A549 treated with GW870086 at 1 μM for 4 hours (cell line): ENCODE results near the gene NUP98. TPM values are rescaled to one million over a fixed set of nuclear protein-coding genes. Genes with fewer than 3 reads are reported as not detected.

Experiments used
- total RNA-seq: library from RNA; stranded (reverse); fragments of 200-300 nt; extraction: Qiagen RNA extraction; gene quantifications from 5 replicates; pipeline ENCODE4 v1.2.3, GENCODE V29; 2022; ENCODE audit warnings: low read depth

The NUP98 gene
- 54.8 to 69.0 TPM (median 67.2 TPM) in 5 replicates for total RNA-seq

GRCh38 chr11:3797329-3798090, at the start of gene NUP98:
NUP98 (minus strand) TSS chr11:3797554; CDS start chr11:3782117, 15,437 bp downstream.

DNA sequence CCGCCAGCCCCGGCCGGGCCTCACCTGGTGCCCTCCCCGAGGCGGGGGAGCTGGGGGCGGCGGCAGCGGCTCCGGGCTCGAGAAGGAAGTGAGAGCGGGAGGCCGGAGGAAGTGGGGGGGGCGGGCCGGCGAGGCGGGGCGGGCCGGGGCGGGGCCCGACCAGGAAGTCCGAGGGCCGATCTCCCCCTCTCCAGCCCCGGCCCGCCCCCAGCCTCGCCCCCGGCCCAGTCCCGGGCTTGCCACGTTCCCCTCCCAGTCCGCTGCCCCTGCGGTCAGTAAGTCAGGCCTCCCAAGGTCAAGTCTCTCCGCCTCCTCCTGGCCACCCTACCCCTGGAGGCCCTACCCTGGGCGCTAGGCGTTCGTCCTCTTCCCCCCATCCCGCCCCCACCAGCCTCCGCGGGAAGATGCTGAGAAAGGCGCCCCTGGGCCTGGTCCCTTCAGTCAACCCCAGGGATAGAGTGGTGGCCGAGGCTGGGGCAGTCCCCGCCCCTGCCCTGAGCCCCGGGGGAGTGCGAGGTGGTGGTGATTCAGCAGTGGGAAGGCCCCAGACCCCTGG, 43.6 kb upstream of the NUP98 start, which contains the start of gene RHOG:
Gene RHOG, minus strand, starts transcription at position 90 of the 556 bp plus-strand sequence. CDS start 12,821 bp downstream, outside the sequence.

GRCh38 chr11:3807909-3808860, 10.8 kb upstream of the NUP98 start, which contains the start of gene PGAP2:
PGAP2 (plus strand) TSS chr11:3808560; CDS start chr11:3811260, 2,700 bp downstream.

DNA sequence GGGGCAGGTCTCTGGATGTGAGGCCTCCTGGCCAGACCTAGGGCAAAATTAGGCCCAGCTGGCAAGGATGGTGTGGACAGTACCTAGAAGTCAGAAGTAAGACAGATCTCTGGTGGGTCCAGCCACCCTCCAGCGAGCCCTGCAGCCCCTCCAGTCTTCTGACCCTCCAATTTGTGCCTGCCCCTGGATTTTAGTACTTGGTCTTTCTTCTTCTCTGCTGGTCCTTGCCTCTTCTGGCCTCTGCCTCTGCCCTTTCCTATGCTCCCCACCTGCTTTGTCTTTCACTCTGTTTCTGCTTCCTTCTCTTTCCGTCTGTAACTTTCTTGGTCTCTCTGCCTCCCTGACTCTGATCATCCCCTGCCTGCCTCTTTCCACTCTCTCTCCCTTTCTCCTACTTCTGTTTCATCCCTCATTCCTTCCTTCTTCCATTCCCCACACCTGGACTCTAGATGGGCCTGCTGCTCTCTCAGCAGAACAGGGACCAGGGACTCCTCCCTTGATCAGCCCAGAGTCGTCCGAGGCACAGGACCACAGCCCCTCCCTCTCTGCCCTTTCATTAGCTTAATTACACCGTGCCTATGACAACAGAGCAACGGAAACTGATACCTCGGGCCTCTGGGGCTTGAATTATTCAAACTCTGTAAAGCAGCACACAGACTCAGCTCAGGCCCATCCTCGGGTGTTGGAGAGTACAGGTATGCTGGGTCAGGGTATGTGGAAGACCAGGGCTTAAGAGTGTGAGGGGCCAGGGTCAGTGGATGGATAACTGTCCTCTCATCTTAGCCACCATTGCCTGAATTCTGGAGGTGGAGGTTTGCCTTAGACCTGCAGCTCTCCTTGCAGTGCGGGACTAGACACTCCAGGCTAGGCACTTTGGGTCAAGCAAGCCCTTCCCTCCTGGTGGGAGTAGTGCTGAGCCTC, 125.8 kb downstream of the NUP98 start, which contains the start of gene CHRNA10:
Gene CHRNA10, minus strand, starts transcription at position 51 of the 921 bp plus-strand sequence. CDS start 72 bp downstream, outside the sequence.

GRCh38 chr11:3644817-3645235, 152.5 kb downstream of the NUP98 start, which contains the start of gene ART1:
ART1 (plus strand) TSS chr11:3645128; CDS start chr11:3659214, 14,086 bp downstream.

GRCh38 chr11:3641701-3642070, 155.7 kb downstream of the NUP98 start, which contains the start of gene ART5:
ART5 (minus strand) TSS chr11:3641992; CDS start chr11:3641862, 130 bp downstream.

Other genes with a start within 250 kb of the NUP98 start
- 0.24 to 0.43 TPM (median 0.33 TPM) in 4 of 5 replicates, not detected in the other for gene ART5, start 155.6 kb downstream of the NUP98 start, total RNA-seq
- gene ART1, start 152.4 kb downstream of the NUP98 start, total RNA-seq = 0.10 TPM in 1 of 5 replicates, not detected in the others
- 0.51 to 1.7 TPM (median 1.1 TPM) in 5 replicates for gene CHRNA10, start 126.2 kb downstream of the NUP98 start, total RNA-seq
- 20.0 to 24.3 TPM (median 21.0 TPM) in 5 replicates for gene PGAP2, start 11.0 kb upstream of the NUP98 start, total RNA-seq
- gene RHOG, start 43.4 kb upstream of the NUP98 start, total RNA-seq = 94.0 to 119 TPM (median 113 TPM) in 5 replicates
- gene STIM1, start 58.1 kb upstream of the NUP98 start, total RNA-seq = 23.9 to 28.6 TPM (median 27.3 TPM) in 5 replicates